Muscle layer of duodenum (tissue), 2 donors: ENCODE data around the gene HARS2.
"Not testable (repeated sequence)": the region's sequence is repeated elsewhere in the genome, so short reads cannot be mapped to it uniquely, and the experiment has no call there.

Experiments
- H3K27ac ChIP-seq: one replicate; pipeline ENCODE4 v1.7.0; 2013; ENCODE audit warnings: mild to moderate bottlenecking, low read length
- H3K27me3 ChIP-seq: one replicate; pipeline ENCODE4 v1.7.0; 2013; ENCODE audit warnings: low read depth, mild to moderate bottlenecking, control low read depth, low read length
- H3K36me3 ChIP-seq, 2 donors: one replicate each; pipeline ENCODE4 v1.7.0; 2013; ENCODE audit warnings: low read length in 2 of 2, control low read depth in 1 of 2, mild to moderate bottlenecking in 1 of 2; ENCODE audit not compliant: insufficient read depth in 2 of 2, control insufficient read depth in 1 of 2
- H3K4me1 ChIP-seq, 2 donors: one replicate each; pipeline ENCODE4 v1.7.0; 2013; ENCODE audit warnings: low read length in 2 of 2, mild to moderate bottlenecking in 2 of 2, control low read depth in 1 of 2, moderate library complexity in 1 of 2; ENCODE audit not compliant: insufficient read depth in 2 of 2, control insufficient read depth in 1 of 2
- H3K4me3 ChIP-seq, 2 donors: one replicate each; pipeline ENCODE4 v1.7.0; 2013; ENCODE audit warnings: low read length in 2 of 2, low read depth in 1 of 2, mild to moderate bottlenecking in 1 of 2
- H3K9me3 ChIP-seq, 2 donors: one replicate each; pipeline ENCODE4 v1.7.0; 2013; ENCODE audit warnings: low read length in 2 of 2, control low read depth in 1 of 2, mild to moderate bottlenecking in 1 of 2; ENCODE audit not compliant: control insufficient read depth in 1 of 2
- donor health status: healthy.

The HARS2 gene

DNA sequence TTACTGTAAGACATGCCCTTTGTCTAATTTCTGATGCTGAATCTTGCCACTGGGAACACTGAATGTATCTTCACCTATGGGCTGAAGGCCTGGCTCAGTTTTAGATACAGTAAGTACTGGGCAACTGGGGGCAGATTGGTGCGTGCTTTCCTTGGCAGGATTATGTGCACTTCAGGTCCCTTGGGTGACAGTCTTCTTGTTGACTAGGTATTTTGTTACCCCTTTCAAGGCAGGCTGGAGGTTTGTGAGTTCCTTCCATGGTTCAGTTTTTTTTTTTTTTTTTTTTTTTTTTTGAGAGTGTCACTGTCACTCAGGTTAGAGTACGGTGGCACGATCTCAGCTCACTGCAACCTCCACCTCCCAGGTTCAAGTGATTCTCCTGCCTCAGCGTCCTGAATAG is 16.6 kb downstream of the HARS2 start:
- Histone ChIP-seq H3K4me1 (no peaks in the 10 kb centered on the region), H3K36me3 (peaks cover 29 to 41% of the 10 kb centered on the region in 2 donors), H3K27ac (no peak overlapping the region), H3K27me3 (no peaks in the 10 kb centered on the region), H3K9me3 (no peaks in the 10 kb centered on the region), H3K4me3 (no peak overlapping the region)

DNA sequence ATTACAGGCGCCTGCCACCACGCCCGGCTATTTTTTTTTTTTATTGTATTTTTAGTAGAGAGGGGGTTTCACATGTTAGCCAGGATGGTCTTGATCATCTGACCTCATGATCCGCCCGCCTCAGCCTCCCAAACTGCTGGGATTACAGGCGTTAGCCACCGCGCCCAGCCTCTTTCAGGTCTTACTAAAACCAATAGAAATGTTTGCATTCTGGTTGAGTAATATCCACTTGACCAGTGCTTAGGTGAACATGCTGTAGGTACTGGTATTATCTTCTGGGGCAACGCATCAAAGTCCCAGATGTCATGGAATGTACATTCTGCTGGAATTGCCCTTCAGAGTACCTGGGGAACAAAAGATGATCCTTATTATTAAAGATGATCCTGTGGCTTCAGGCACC is 17.5 kb downstream of the HARS2 start:
- H3K27me3 ChIP-seq, H3K9me3 ChIP-seq, H3K27ac ChIP-seq, H3K4me3 ChIP-seq, H3K4me1 ChIP-seq: not testable (repeated sequence)
- H3K36me3 ChIP-seq, result peaks cover 23 to 31% of the 10 kb centered on the region in 2 donors

DNA sequence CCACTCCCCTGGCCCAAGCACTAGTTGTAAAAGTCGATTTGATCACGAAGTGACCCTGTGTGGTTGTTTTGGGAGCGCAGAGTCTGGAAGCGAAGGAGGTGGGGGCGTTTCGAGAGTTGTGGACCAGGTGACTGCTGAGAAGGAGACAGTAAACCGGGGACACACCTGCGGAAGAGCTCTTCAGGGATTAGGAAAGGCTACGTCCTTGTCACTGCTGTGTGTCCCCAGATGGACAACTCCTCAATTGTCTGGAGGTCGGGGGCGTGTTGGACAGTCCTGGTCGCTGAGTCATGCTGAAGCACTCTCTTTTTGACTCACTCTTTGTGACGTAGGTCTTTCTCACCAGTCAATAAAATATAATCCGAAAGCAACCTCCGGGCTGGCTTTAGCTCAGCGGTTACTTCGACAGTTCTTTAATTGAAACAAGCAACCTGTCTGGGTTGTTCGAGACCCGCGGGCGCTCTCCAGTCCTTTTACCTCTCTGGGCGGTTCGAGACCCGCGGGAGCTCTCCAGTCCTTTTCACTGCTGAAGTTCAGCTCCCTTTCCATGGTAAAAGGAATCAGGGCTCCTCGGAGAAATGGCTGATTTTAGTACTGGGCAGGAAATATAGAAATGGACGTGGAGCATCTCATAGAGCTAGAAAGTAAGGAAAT is 19.8 kb downstream of the HARS2 start:
- no peaks in the 10 kb centered on the region for H3K9me3 ChIP-seq
- H3K4me3 ChIP-seq, result peak overlapping the region; percentile 68 to 84
- H3K27me3 ChIP-seq, result no peaks in the 10 kb centered on the region
- no peaks in the 10 kb centered on the region for H3K4me1 ChIP-seq
- peaks cover 3 to 10% of the 10 kb centered on the region in 2 donors for H3K36me3 ChIP-seq
- peak overlapping the region; percentile 91 for H3K27ac ChIP-seq

DNA sequence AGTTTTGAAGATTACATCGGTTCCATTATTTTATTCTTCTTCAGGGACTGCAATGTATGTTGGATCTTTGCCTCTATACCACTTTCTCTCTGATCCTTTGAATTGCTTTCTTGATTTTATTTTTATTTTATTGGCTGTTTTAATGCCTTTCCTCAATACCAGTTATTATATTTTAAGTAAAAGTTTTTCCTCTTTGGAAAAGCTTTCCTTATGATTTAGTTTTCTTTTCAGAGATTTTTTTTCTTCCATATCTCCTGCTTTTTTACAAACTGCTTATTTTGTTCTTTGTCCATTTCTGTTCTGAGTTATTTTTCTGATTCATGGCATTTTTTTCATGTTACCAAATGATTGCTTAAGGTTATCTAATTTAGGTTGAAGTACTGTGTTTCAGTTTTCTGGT is 20.5 kb downstream of the HARS2 start:
- Histone ChIP-seq H3K9me3 (no peaks in the 10 kb centered on the region), H3K27ac (no peak overlapping the region), H3K4me3 (peak overlapping the region; percentile 68 to 84), H3K27me3 (no peaks in the 10 kb centered on the region), H3K4me1 (no peaks in the 10 kb centered on the region), H3K36me3 (peaks cover 0 to 4% of the 10 kb centered on the region in 2 donors)

DNA sequence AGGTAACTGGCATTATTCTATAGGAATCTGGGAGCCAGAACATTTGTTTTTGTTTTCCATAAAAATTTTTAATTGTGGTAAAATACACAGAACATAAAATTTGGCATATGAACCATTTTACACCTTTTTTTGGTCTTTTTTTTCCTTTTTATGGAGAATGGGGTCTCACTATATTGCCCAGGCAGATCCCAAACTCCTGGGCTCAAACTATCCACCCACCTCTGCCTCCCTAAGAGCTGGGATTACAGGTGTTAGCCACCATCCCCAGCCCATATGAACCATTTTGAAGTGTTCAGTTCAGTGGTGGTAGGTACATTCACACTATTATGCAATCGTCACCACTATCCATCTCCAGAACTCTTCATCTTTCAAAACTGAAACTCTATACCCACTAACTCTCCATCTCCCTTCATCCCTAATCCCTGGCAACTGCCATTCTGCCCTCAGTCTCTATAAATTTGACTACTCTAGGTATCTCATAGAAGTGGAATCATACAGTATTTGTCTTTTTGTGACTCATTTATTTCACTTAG is 22.4 kb downstream of the HARS2 start:
- Histone ChIP-seq H3K9me3 (no peaks in the 10 kb centered on the region), H3K4me1 (no peaks in the 10 kb centered on the region), H3K27ac (no peak overlapping the region), H3K36me3 (peaks cover 0 to 4% of the 10 kb centered on the region in 2 donors), H3K4me3 (no peak overlapping the region), H3K27me3 (no peaks in the 10 kb centered on the region)

DNA sequence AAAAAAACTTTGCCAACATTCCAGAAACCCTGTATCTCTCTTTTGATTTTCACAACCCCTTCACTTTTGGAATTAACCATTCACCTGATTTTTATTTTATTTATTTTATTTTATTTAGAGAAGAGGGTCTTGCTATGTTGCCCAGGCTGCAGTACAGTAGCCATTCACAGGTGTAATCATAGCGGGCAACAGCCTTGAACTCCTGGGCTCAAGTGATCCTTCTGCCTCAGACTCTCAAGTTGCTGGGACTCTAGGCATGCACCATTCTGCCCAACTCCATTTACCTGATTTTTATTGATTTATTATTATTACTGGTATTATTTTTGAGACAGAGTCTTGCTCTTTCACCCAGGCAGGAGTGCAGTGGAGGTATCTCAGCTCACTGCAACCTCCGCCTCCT is 25.0 kb downstream of the HARS2 start:
- not testable (repeated sequence) for H3K4me3 ChIP-seq, H3K27me3 ChIP-seq, H3K9me3 ChIP-seq, H3K4me1 ChIP-seq, H3K27ac ChIP-seq, H3K36me3 ChIP-seq

DNA sequence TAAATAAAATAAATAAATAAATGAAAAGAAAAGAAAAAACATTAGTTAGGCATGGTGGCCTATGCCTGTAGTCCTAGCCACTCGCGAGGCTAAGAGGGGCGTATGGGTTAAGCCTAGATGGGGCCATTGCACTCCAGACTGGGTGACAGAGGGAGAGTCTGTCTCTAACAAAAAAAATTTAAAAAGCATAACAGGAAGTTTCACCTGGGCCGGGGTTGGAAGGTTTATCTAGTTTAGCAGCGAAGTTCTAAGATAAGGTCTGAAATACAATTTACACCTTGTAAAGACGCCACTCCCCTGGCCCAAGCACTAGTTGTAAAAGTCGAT is 27.0 kb downstream of the HARS2 start:
- Histone ChIP-seq H3K36me3 (no peaks in the 10 kb centered on the region), H3K4me3 (no peak overlapping the region), H3K4me1 (no peaks in the 10 kb centered on the region), H3K27ac (no peak overlapping the region), H3K27me3 (no peaks in the 10 kb centered on the region), H3K9me3 (no peaks in the 10 kb centered on the region)

DNA sequence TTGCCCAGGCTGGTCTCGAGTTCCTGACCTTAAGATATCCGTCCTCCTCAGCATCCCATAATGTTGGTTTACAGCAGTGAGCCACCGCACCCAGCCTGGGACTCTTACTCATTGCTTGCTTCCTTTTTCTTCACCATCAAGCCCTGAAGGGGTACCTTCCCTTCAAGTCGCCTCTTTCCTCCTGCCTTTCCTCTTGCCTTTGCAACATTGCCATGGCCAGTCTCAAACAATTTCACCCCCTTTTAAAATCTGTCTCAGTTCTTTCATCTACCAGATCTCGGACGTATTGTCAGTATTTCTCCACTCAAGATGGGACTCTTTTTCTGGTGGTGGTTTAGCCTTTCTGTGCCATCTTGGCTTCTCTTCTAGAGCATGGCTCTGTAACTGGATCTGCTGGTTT is 29.5 kb downstream of the HARS2 start:
- not testable (repeated sequence) for H3K27ac ChIP-seq, H3K4me1 ChIP-seq, H3K27me3 ChIP-seq, H3K36me3 ChIP-seq, H3K4me3 ChIP-seq, H3K9me3 ChIP-seq

DNA sequence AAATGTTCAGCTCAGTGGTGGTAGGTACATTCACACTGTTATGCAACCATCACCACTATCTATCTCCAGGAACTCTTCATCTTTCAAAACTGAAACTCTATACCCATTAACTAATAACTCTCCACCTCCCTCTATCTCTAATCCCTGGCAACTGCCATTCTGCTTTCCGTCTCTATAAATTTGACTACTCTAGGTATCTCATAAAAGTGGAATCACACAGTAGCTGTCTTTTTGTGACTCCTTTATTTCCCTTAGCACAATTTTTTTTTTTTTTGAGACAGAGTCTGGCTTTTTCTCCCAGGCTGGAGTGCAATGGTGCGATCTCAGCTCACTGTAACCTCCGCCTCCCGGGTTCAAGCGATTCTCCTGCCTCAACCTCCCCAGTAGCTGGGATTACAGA is 30.1 kb downstream of the HARS2 start:
- not testable (repeated sequence) for H3K27ac ChIP-seq, H3K9me3 ChIP-seq, H3K36me3 ChIP-seq, H3K27me3 ChIP-seq, H3K4me1 ChIP-seq, H3K4me3 ChIP-seq

DNA sequence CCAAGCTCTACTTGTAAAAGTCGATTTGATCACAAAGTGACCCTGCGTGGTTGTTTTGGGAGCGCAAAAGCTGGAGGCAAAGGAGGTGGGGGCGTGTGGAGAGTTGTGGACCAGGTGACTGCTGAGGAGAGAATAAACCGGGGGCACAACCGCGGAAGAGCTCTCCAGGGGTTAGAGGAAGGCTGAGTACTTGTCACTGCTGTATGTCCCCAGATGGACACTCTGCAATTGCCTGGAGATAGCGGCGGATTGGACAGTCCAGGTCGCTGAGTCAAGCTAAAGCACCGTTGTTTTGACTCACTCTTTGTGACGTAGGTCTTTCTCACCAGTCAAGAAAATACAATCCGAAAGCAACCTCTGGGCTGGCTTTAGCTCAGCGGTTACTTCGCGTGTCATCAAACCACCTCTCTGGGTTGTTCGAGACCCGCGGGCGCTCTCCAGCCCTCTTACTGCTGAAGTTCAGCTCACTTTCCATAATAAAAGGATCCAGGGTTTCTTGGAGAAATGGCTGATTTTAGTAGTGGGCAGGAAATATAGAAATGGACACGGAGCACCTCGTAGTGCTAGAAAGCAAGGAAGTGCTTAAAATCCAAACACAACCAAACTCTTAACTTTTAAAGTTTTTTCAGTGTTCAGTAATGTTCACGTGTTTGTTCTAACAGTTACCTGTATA is 34.7 kb downstream of the HARS2 start:
- Histone ChIP-seq H3K27ac (no peak overlapping the region), H3K4me1 (no peaks in the 10 kb centered on the region), H3K9me3 (no peaks in the 10 kb centered on the region), H3K36me3 (no peaks in the 10 kb centered on the region), H3K27me3 (no peaks in the 10 kb centered on the region), H3K4me3 (no peak overlapping the region)

DNA sequence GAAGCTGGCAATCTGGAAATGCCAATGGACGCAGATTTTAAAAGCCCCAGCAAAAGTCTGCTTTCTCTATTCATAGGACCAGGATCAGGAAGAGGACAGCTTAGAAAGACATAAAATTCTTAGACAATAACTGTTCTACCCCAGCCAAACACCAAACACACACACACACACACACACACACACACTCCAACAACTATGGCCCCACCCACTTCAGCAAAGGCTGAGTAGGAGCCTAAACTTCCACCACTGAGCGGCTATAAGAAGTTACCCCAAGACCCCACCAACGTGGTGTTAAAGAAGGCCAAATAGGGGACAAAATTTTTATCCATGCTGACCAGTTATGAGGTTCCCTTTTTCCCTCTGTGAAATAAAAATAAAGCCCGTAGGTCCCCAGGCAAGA is 41.8 kb downstream of the HARS2 start:
- Histone ChIP-seq H3K4me3 (no peak overlapping the region), H3K9me3 (no peaks in the 10 kb centered on the region), H3K4me1 (no peaks in the 10 kb centered on the region), H3K27me3 (no peaks in the 10 kb centered on the region), H3K36me3 (no peaks in the 10 kb centered on the region), H3K27ac (no peak overlapping the region)

DNA sequence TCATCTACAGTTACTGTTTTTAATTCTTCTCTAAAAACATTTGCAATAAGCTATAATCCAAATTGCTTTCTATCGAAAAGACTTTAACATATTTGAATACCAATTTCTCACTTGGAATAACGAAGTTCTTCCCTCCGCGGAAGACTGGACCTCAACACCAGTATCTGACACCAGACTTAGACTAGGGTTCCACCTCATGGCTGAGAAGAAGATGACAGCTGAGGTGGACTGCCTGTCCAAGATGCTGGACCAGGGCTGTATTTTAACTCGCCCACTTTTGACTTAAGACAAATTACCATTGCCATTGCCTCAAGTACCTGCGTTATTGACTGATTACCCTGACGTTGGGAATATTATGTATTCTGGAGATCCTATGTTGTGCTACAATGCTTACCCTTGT is 43.1 kb downstream of the HARS2 start:
- Histone ChIP-seq H3K9me3 (no peaks in the 10 kb centered on the region), H3K27ac (no peak overlapping the region), H3K4me3 (no peak overlapping the region), H3K27me3 (no peaks in the 10 kb centered on the region), H3K4me1 (no peaks in the 10 kb centered on the region), H3K36me3 (no peaks in the 10 kb centered on the region)
